Endothelial cell of umbilical vein (primary cell): ENCODE results near the gene MAGI1. TPM values are rescaled to one million over a fixed set of nuclear protein-coding genes. Genes with fewer than 3 reads are reported as not detected.

ENCODE experiments used
- BruUV-seq: library from RNA; stranded (reverse); fragments of 400-500 nt; replicated peaks from 2 replicates; lab custom pipeline; 2021; lab: Mats Ljungman, UMichigan
- CTCF ChIA-PET: fragments of 300-600, 350-600 bp; sonication (Branson Sonifier 250); formaldehyde crosslinking; loops from one replicate; lab custom pipeline; 2021; ENCODE audit warnings: antibody characterized with exemption, inconsistent platforms; lab: Charles Lee
- POLR2A ChIA-PET: fragments of 300-600, 350-600 bp; sonication (Branson Sonifier 250); formaldehyde crosslinking; loops from one replicate; lab custom pipeline; 2021; ENCODE audit warnings: antibody characterized with exemption, inconsistent platforms; lab: Charles Lee
- DNase-seq: peaks from one replicate; pipeline ENCODE4 v3.0.0-alpha.2; 2011; ENCODE audit warnings: low read depth, low spot score
- FAIRE-seq: peaks from 2 replicates; lab custom pipeline; 2011; peaks lifted over from hg19 to GRCh38; lab: Jason Lieb, UNC
- H2AFZ ChIP-seq: 2 replicates; pipeline ENCODE4 v1.6.0; 2012; ENCODE audit warnings: low read depth, low read length, control low read depth, inconsistent platforms
- H3K27ac ChIP-seq: 2 replicates; pipeline ENCODE4 v1.5.1; 2011; ENCODE audit warnings: low read depth, mild to moderate bottlenecking, control low read depth, low read length, moderate library complexity; ENCODE audit not compliant: insufficient read depth
- H3K27me3 ChIP-seq, 2 experiments: 2 replicates each; pipeline versions ENCODE4 v1.6.0 to v1.6.1; 2011; ENCODE audit warnings: low read length in 2 of 2, mixed read lengths in 1 of 2; ENCODE audit not compliant: control insufficient read depth in 2 of 2, insufficient read depth in 2 of 2
- H3K36me3 ChIP-seq, 2 experiments: 2 replicates in 1 of 2; 3 replicates in 1 of 2; pipeline ENCODE4 v1.5.1; 2011; ENCODE audit warnings: low read length in 2 of 2, mild to moderate bottlenecking in 1 of 2, moderate library complexity in 1 of 2; ENCODE audit not compliant: control insufficient read depth in 2 of 2, insufficient read depth in 2 of 2; ENCODE audit errors: extremely low read depth in 1 of 2
- H3K4me1 ChIP-seq: 3 replicates; pipeline ENCODE4 v1.5.1; 2011; ENCODE audit warnings: mild to moderate bottlenecking, low read length; ENCODE audit not compliant: control insufficient read depth, insufficient read depth; ENCODE audit errors: extremely low read depth
- H3K4me2 ChIP-seq: 2 replicates; pipeline ENCODE4 v1.6.1; 2011; ENCODE audit warnings: low read length, control low read depth, mixed read lengths; ENCODE audit not compliant: insufficient read depth
- H3K4me3 ChIP-seq, 3 experiments: fragments of 200-600 bp in 1 of 3; sonication (generic), shearing (Covaris generic) in 1 of 3; replicated peaks in 1 of 3; 2 replicates each; pipeline ENCODE4 v1.5.1; 2011 to 2016; ENCODE audit warnings: control low read depth in 3 of 3, low read length in 3 of 3, mild to moderate bottlenecking in 2 of 3, inconsistent platforms in 1 of 3, low read depth in 1 of 3, moderate library complexity in 1 of 3; ENCODE audit not compliant: insufficient read depth in 1 of 3
- H3K79me2 ChIP-seq: 2 replicates; pipeline ENCODE4 v1.6.0; 2012; ENCODE audit warnings: low read length, inconsistent platforms; ENCODE audit not compliant: control insufficient read depth, insufficient read depth
- H3K9ac ChIP-seq: replicated peaks from 2 replicates; pipeline ENCODE3; 2011; ENCODE audit warnings: low read length, control low read depth; ENCODE audit not compliant: insufficient read depth; ENCODE audit errors: extremely low read depth
- H3K9me1 ChIP-seq: replicated peaks from 3 replicates; pipeline ENCODE4 v1.6.0; 2011; ENCODE audit warnings: mild to moderate bottlenecking, low read length; ENCODE audit not compliant: control insufficient read depth, insufficient read depth; ENCODE audit errors: extremely low read depth
- H3K9me3 ChIP-seq: replicated peaks from 2 replicates; pipeline ENCODE4 v1.5.1; 2012; ENCODE audit warnings: low read length, inconsistent platforms; ENCODE audit not compliant: control insufficient read depth, insufficient read depth
- H4K20me1 ChIP-seq: replicated peaks from 2 replicates; pipeline ENCODE3; 2011; ENCODE audit warnings: mild to moderate bottlenecking, low read length; ENCODE audit not compliant: control insufficient read depth, insufficient read depth; ENCODE audit errors: extremely low read depth
- CTCF ChIP-seq, 2 donors: IDR thresholded peaks; 1 replicate in 1 of 2; 2 replicates in 1 of 2; pipeline ENCODE4 v1.5.1; 2011; ENCODE audit warnings: low read length in 2 of 2, mild to moderate bottlenecking in 2 of 2, moderate library complexity in 2 of 2, control low read depth in 1 of 2, inconsistent platforms in 1 of 2, low read depth in 1 of 2; ENCODE audit not compliant: insufficient read depth in 1 of 2; ENCODE audit errors: extremely low read depth in 1 of 2
- EZH2 ChIP-seq: IDR thresholded peaks from 2 replicates; pipeline ENCODE4 v1.6.1; 2012; ENCODE audit warnings: borderline replicate concordance, low read depth, mild to moderate bottlenecking, moderate library complexity, low read length, inconsistent platforms; ENCODE audit not compliant: severe bottlenecking
- FOS ChIP-seq: IDR thresholded peaks from 2 replicates; pipeline ENCODE4 v1.6.1; 2011; ENCODE audit warnings: mild to moderate bottlenecking, low read length, moderate library complexity, borderline replicate concordance; ENCODE audit not compliant: insufficient read depth
- GATA2 ChIP-seq: IDR thresholded peaks from 2 replicates; pipeline ENCODE4 v1.7.0; 2011; ENCODE audit warnings: low read depth, mild to moderate bottlenecking, moderate library complexity, mixed read lengths, low read length; ENCODE audit not compliant: insufficient read length, insufficient read depth
- JUN ChIP-seq: IDR thresholded peaks from 2 replicates; pipeline ENCODE4 v1.6.1; 2011; ENCODE audit warnings: borderline replicate concordance, low read depth; ENCODE audit not compliant: insufficient read length, insufficient read depth
- MAX ChIP-seq: IDR thresholded peaks from 2 replicates; pipeline ENCODE4 v1.6.1; 2011; ENCODE audit not compliant: insufficient read depth, insufficient read length
- MYC ChIP-seq: IDR thresholded peaks from one replicate; pipeline ENCODE4 v1.6.1; 2011; ENCODE audit warnings: mild to moderate bottlenecking, low read depth, low read length
- POLR2A ChIP-seq: IDR thresholded peaks from 2 replicates; pipeline ENCODE4 v1.6.1; 2012; ENCODE audit warnings: low read depth, mild to moderate bottlenecking, control low read depth, low read length
- POLR2AphosphoS5 ChIP-seq: IDR thresholded peaks from 2 replicates; pipeline ENCODE4 v1.6.1; 2012; ENCODE audit warnings: low read depth, mild to moderate bottlenecking, control low read depth, low read length, moderate library complexity; ENCODE audit not compliant: insufficient read depth
- dilution Hi-C: fragments of 300-500 bp; cut with MboI; formaldehyde crosslinking; loops from one replicate; pipeline ENCODE4 v1.15.0; 2019; ENCODE audit warnings: low sequenced_read_pairs; ENCODE audit not compliant: extremely low pct_ligation_motif_present
- intact Hi-C: fragments of 100-400 bp; cut with micrococcal nuclease; formaldehyde crosslinking; loops from one replicate; pipeline ENCODE4 v1.10.0; 2022
- polyA plus RNA-seq, 4 experiments: library from polyadenylated mRNA; depleted of rRNA in 3 of 4; stranded (reverse) in 3 of 4; unstranded in 1 of 4; fragments of >200 nt; gene quantifications; 2 replicates each; pipeline versions ENCODE4 v1.2.1 to v1.2.3, GENCODE V29; 2011 to 2012; ENCODE audit warnings: missing spikeins in 1 of 4
- total RNA-seq: library from RNA; stranded (reverse); gene quantifications from 2 replicates; pipeline ENCODE4 v1.2.3, GENCODE V29; 2021

MAGI1 gene
- total and polyA plus RNA-seq, 2 donors (not counting 3 experiments of a cell fraction or from before 2014, with no cell fraction given) = 10.1 to 47.9 TPM

- intact Hi-C loops = no loop called here
- BruUV-seq = no TSS peak
- H3K4me2 ChIP-seq = no peak overlapping the region
Observed at GRCh38 chr3:65625305-65625704, 413.4 kb downstream of the MAGI1 start.

More at GRCh38 chr3:65625305-65625704, 413.4 kb downstream of the MAGI1 start:
- TF ChIP-seq MYC (no peak), EZH2 (no peak), POLR2AphosphoS5 (no peak), POLR2A (no peak), FOS (no peak), CTCF (IDR thresholded peaks at IDR 0.05; ENCODE audit: extremely low read depth in 1 of 2, insufficient read depth in 1 of 2, low read depth in 1 of 2, low read length in 2 of 2) (no peak), MAX (no peak), GATA2 (no peak), JUN (no peak)
- dilution Hi-C loops = no loop called here
- Histone ChIP-seq H3K9me3 (no peaks in the 10 kb centered on the region), H3K4me3 (no peak overlapping the region), H3K27me3 (no peaks in the 10 kb centered on the region), H3K9ac (no peak overlapping the region), H3K79me2 (no peaks in the 10 kb centered on the region), H2AFZ (no peak overlapping the region), H3K27ac (no peak overlapping the region), H3K9me1 (peaks cover 2% of the 10 kb centered on the region), H3K36me3 (peaks cover 0 to 4% of the 10 kb centered on the region in 2 experiments), H4K20me1 (no peaks in the 10 kb centered on the region), H3K4me1 (no peaks in the 10 kb centered on the region)
- FAIRE-seq (no peak), DNase-seq (no peak)
- ChIA-PET CTCF (interaction anchor here (0.9 kb wide), 1 partner anchor 48 kb away, joined by 3 read pairs; no protein-coding TSS in a partner anchor), POLR2A (no interaction called here)
